Right lobe of liver (tissue), 4 donors: ENCODE measurements around the gene TRMT5.

Source experiments
- CTCF ChIP-seq, 4 donors: fragments of 200-600 bp in 3 of 4; fragments of 450-650 bp in 1 of 4; IDR thresholded peaks; one replicate each; pipeline versions ENCODE4 v1.5.1 to v1.8.0; 2016 to 2022; ENCODE audit warnings: antibody characterized with exemption in 4 of 4, mild to moderate bottlenecking in 2 of 4
- POLR2A ChIP-seq: fragments of 450-650 bp; IDR thresholded peaks from one replicate; pipeline ENCODE4 v1.6.1; 2017; ENCODE audit warnings: antibody characterized with exemption, mild to moderate bottlenecking
- donor health status: DM: no; HTN: no; CAD: no.
- donor health status: DM: no; HTN: no; CAD: no.
- donor health status: DM: no; HTN: yes; CAD: no.

GRCh38 chr14:60944204-60944603 lies 36.7 kb downstream of the TRMT5 start:
- TF ChIP-seq CTCF (IDR thresholded peaks at IDR 0.05) (no peak), POLR2A (no peak)
